Measurements from ENCODE around the gene CRIM1.

GRCh38 chr2:36389577-36389976 is 34.0 kb downstream of the CRIM1 start:
- TF ChIP-seq CTCF (IDR thresholded peaks at IDR 0.05 in 8 of 11, conservative IDR thresholded peaks at IDR 0.05 in 3 of 11) (no peak), POLR2AphosphoS5 (IDR thresholded peaks at IDR 0.05) (no peak), POLR2A (IDR thresholded peaks at IDR 0.05) (no peak)

All from spleen (tissue), 7 donors.